ENCODE measurements around the gene GRIK4. TPM values are rescaled to one million over a fixed set of nuclear protein-coding genes. Genes with fewer than 3 reads are reported as not detected.

Gene GRIK4
- total and polyA plus RNA-seq, 7 donors, result 0.04 to 0.11 (median 0.04) TPM; not detected in 4

- no peak for TF ChIP-seq CTCF (IDR thresholded peaks at IDR 0.05)
- H3K27me3 ChIP-seq (ENCODE audit: insufficient read depth in 3 of 3, low read length in 2 of 3), result peaks cover 0 to 7% (median 0%) of the 10 kb centered on the region in 3 donors
- no peak overlapping the region for H3K4me3 ChIP-seq
- WGBS, 3 donors, result 24 to 33% (median 32%) methylated on average over 5 of the region's 5 CpGs
- no peak for ATAC-seq
- DNase-seq, result no peak
- H3K36me3 ChIP-seq (ENCODE audit: insufficient read depth in 1 of 2, low read depth in 1 of 2), result no peaks in the 10 kb centered on the region
- intact Hi-C loops (cut with DNase I), result no loop called here
- no peak overlapping the region for H3K27ac ChIP-seq
- no peaks in the 10 kb centered on the region for H3K9me3 ChIP-seq
- H3K4me1 ChIP-seq, result no peaks in the 10 kb centered on the region
Measured at GRCh38 chr11:120854988-120855387, 343.4 kb downstream of the GRIK4 start.

GRCh38 chr11:120857508-120857907 lies 346.0 kb downstream of the GRIK4 start:
- Histone ChIP-seq H3K36me3 (ENCODE audit: insufficient read depth in 1 of 2, low read depth in 1 of 2) (no peaks in the 10 kb centered on the region), H3K9me3 (no peaks in the 10 kb centered on the region), H3K27ac (no peak overlapping the region), H3K4me1 (no peaks in the 10 kb centered on the region), H3K27me3 (ENCODE audit: insufficient read depth in 3 of 3, low read length in 2 of 3) (peaks cover 0 to 4% (median 0%) of the 10 kb centered on the region in 3 donors), H3K4me3 (no peak overlapping the region)
- WGBS, 3 donors, result 81 to 93% (median 87%) methylated on average over 1 of the region's 1 CpG
- no peak for TF ChIP-seq CTCF (IDR thresholded peaks at IDR 0.05)
- intact Hi-C loops (cut with DNase I), result no loop called here
- ATAC-seq (no peak), DNase-seq (no peak)

GRCh38 chr11:120858740-120859139 lies 347.2 kb downstream of the GRIK4 start:
- Histone ChIP-seq H3K27ac (no peak overlapping the region), H3K4me1 (no peaks in the 10 kb centered on the region), H3K4me3 (no peak overlapping the region), H3K27me3 (ENCODE audit: insufficient read depth in 3 of 3, low read length in 2 of 3) (peaks cover 0 to 4% (median 0%) of the 10 kb centered on the region in 3 donors), H3K9me3 (no peaks in the 10 kb centered on the region), H3K36me3 (ENCODE audit: insufficient read depth in 1 of 2, low read depth in 1 of 2) (no peaks in the 10 kb centered on the region)
- ATAC-seq, result no peak
- DNase-seq, result no peak
- no peak for TF ChIP-seq CTCF (IDR thresholded peaks at IDR 0.05)
- 53 to 61% (median 60%) methylated on average over 3 of the region's 3 CpGs for WGBS, 3 donors
- intact Hi-C loops (cut with DNase I), result no loop called here

- Histone ChIP-seq H3K36me3 (ENCODE audit: insufficient read depth in 1 of 2, low read depth in 1 of 2) (no peaks in the 10 kb centered on the region), H3K4me3 (no peak overlapping the region), H3K27ac (no peak overlapping the region), H3K27me3 (ENCODE audit: insufficient read depth in 3 of 3, low read length in 2 of 3) (peaks cover 0 to 4% (median 0%) of the 10 kb centered on the region in 3 donors), H3K4me1 (no peaks in the 10 kb centered on the region), H3K9me3 (no peaks in the 10 kb centered on the region)
- no peak for DNase-seq
- intact Hi-C loops (cut with DNase I), result no loop called here
- ATAC-seq, result no peak
- 69 to 84% (median 81%) methylated on average over 7 of the region's 7 CpGs for WGBS, 3 donors
- TF ChIP-seq CTCF (IDR thresholded peaks at IDR 0.05), result no peak
Measured at GRCh38 chr11:120859552-120860295, 348.2 kb downstream of the GRIK4 start.

GRCh38 chr11:120863359-120863758 lies 351.8 kb downstream of the GRIK4 start:
- TF ChIP-seq CTCF (IDR thresholded peaks at IDR 0.05), result no peak
- WGBS, 3 donors, result 95 to 99% (median 98%) methylated on average over 2 of the region's 2 CpGs
- H3K27me3 ChIP-seq (ENCODE audit: insufficient read depth in 3 of 3, low read length in 2 of 3), result peaks cover 0 to 6% (median 3%) of the 10 kb centered on the region in 3 donors
- no peak for ATAC-seq
- no peak for DNase-seq
- H3K36me3 ChIP-seq (ENCODE audit: insufficient read depth in 1 of 2, low read depth in 1 of 2), result no peaks in the 10 kb centered on the region
- H3K27ac ChIP-seq, result no peak overlapping the region
- no peaks in the 10 kb centered on the region for H3K4me1 ChIP-seq
- H3K4me3 ChIP-seq, result no peak overlapping the region
- intact Hi-C loops (cut with DNase I), result no loop called here
- H3K9me3 ChIP-seq, result no peaks in the 10 kb centered on the region
